IMR-90 (cell line): ENCODE data around the gene KCNQ1. TPM values are rescaled to one million over a fixed set of nuclear protein-coding genes. Genes with fewer than 3 reads are reported as not detected.

Source experiments
- ATAC-seq: fragments of 200-7000 bp; cut with Tn5 transposase; 2 replicates; pipeline ENCODE4 v1.9.1; 2020; ENCODE audit warnings: low read depth, mild to moderate bottlenecking, moderate library complexity
- BruUV-seq: library from RNA; stranded (reverse); fragments of 400-500 nt; replicated peaks from 2 replicates; lab custom pipeline; 2021; lab: Mats Ljungman, UMichigan
- CTCF ChIA-PET: fragments of 300-600 bp; formaldehyde crosslinking; extraction: SDS; loops from one replicate; lab custom pipeline; 2021; ENCODE audit warnings: antibody characterized with exemption; lab: Yijun Ruan, JAX
- POLR2A ChIA-PET: fragments of 300-600 bp; sonication (Branson Sonifier 250); formaldehyde crosslinking; loops from one replicate; lab custom pipeline; 2022; ENCODE audit warnings: antibody characterized with exemption; ENCODE audit not compliant: unreplicated experiment; lab: Charles Lee
- DNase-seq: peaks from one replicate; pipeline ENCODE4 v3.0.0; 2013
- H2AFZ ChIP-seq: replicated peaks from 2 replicates; pipeline ENCODE3; 2013; ENCODE audit warnings: low read length, mild to moderate bottlenecking; ENCODE audit not compliant: poor library complexity
- H2AK5ac ChIP-seq: 2 replicates; pipeline ENCODE4 v1.6.1; 2013; ENCODE audit warnings: low read depth, low read length, inconsistent platforms
- H2AK9ac ChIP-seq: replicated peaks from 2 replicates; pipeline ENCODE3; 2013; ENCODE audit warnings: mild to moderate bottlenecking, low read depth, low read length, moderate library complexity; ENCODE audit not compliant: poor library complexity
- H2BK120ac ChIP-seq: 2 replicates; pipeline ENCODE4 v1.6.1; 2013; ENCODE audit warnings: low read depth, low read length, inconsistent platforms
- H2BK15ac ChIP-seq: 3 replicates; pipeline ENCODE4 v1.6.1; 2013; ENCODE audit warnings: low read depth, low read length, inconsistent platforms
- H2BK20ac ChIP-seq: 2 replicates; pipeline ENCODE4 v1.6.1; 2013; ENCODE audit warnings: low read depth, mild to moderate bottlenecking, inconsistent platforms, low read length, moderate library complexity
- H2BK5ac ChIP-seq: 2 replicates; pipeline ENCODE4 v1.6.1; 2013; ENCODE audit warnings: mild to moderate bottlenecking, low read depth, low read length, inconsistent platforms; ENCODE audit not compliant: poor library complexity, severe bottlenecking
- H3K14ac ChIP-seq: replicated peaks from 2 replicates; pipeline ENCODE4 v1.6.1; 2013; ENCODE audit warnings: low read depth, low read length, inconsistent platforms
- H3K18ac ChIP-seq: 2 replicates; pipeline ENCODE4 v1.6.1; 2013; ENCODE audit warnings: low read depth, low read length, control low read depth
- H3K23ac ChIP-seq: 2 replicates; pipeline ENCODE4 v1.6.1; 2013; ENCODE audit warnings: low read depth, low read length, inconsistent platforms
- H3K27ac ChIP-seq: 2 replicates; pipeline ENCODE4 v1.5.1; 2013; ENCODE audit warnings: mild to moderate bottlenecking, control low read depth, low read length; ENCODE audit not compliant: insufficient read depth
- H3K27me3 ChIP-seq: 2 replicates; pipeline ENCODE4 v1.6.1; 2013; ENCODE audit warnings: low read length; ENCODE audit not compliant: control insufficient read depth, insufficient read depth
- H3K36me3 ChIP-seq: 2 replicates; pipeline ENCODE4 v1.6.1; 2013; ENCODE audit warnings: low read length, mixed read lengths; ENCODE audit not compliant: control insufficient read depth, insufficient read depth
- H3K4ac ChIP-seq: 2 replicates; pipeline ENCODE4 v1.6.1; 2013; ENCODE audit warnings: low read depth, low read length, inconsistent platforms
- H3K4me1 ChIP-seq: 2 replicates; pipeline ENCODE4 v1.6.1; 2013; ENCODE audit warnings: low read length, mixed read lengths; ENCODE audit not compliant: control insufficient read depth, insufficient read depth
- H3K4me2 ChIP-seq: 2 replicates; pipeline ENCODE4 v1.6.1; 2013; ENCODE audit warnings: low read depth, mild to moderate bottlenecking, control low read depth, low read length, moderate library complexity
- H3K4me3 ChIP-seq: 2 replicates; pipeline ENCODE4 v1.5.1; 2013; ENCODE audit warnings: low read depth, mild to moderate bottlenecking, control low read depth, low read length, moderate library complexity; ENCODE audit not compliant: insufficient read depth
- H3K56ac ChIP-seq: 2 replicates; pipeline ENCODE4 v1.6.1; 2013; ENCODE audit warnings: low read length, inconsistent platforms; ENCODE audit not compliant: insufficient read depth; ENCODE audit errors: extremely low read depth
- H3K79me1 ChIP-seq, 2 experiments: 2 replicates each; pipeline ENCODE4 v1.6.1; 2013; ENCODE audit warnings: low read length in 2 of 2, inconsistent platforms in 1 of 2, low read depth in 1 of 2
- H3K9ac ChIP-seq: 2 replicates; pipeline ENCODE4 v1.6.1; 2013; ENCODE audit warnings: low read depth, low read length, control low read depth
- H3K9me1 ChIP-seq: 2 replicates; pipeline ENCODE4 v1.6.1; 2013; ENCODE audit warnings: low read length, inconsistent platforms; ENCODE audit not compliant: insufficient read depth
- H3K9me3 ChIP-seq: 2 replicates; pipeline ENCODE4 v1.6.1; 2013; ENCODE audit warnings: low read length; ENCODE audit not compliant: control insufficient read depth, insufficient read depth
- H4K20me1 ChIP-seq: 2 replicates; pipeline ENCODE4 v1.6.1; 2013; ENCODE audit warnings: low read length, inconsistent platforms; ENCODE audit not compliant: insufficient read depth
- H4K5ac ChIP-seq: 2 replicates; pipeline ENCODE4 v1.6.1; 2013; ENCODE audit warnings: mild to moderate bottlenecking, low read depth, low read length, control low read depth
- H4K8ac ChIP-seq, 2 experiments: 2 replicates each; pipeline ENCODE4 v1.6.1; 2013; ENCODE audit warnings: low read depth in 2 of 2, low read length in 2 of 2, control low read depth in 1 of 2, inconsistent platforms in 1 of 2
- H4K91ac ChIP-seq: 2 replicates; pipeline ENCODE4 v1.6.1; 2013; ENCODE audit warnings: low read depth, low read length, inconsistent platforms; ENCODE audit not compliant: insufficient read depth
- BHLHE40 ChIP-seq: fragments of 150-350 bp; IDR thresholded peaks from 2 replicates; pipeline ENCODE4 v1.6.1; 2016; ENCODE audit warnings: mild to moderate bottlenecking, low read depth, low read length
- CHD1 ChIP-seq: IDR thresholded peaks from 2 replicates; pipeline ENCODE4 v1.6.1; 2012; ENCODE audit warnings: low read depth, low read length, improper control_type of control experiment
- CTCF ChIP-seq: conservative IDR thresholded peaks from 2 replicates; pipeline ENCODE4 v1.5.1; 2012; ENCODE audit warnings: mild to moderate bottlenecking, low read depth, low read length, improper control_type of control experiment
- ELK1 ChIP-seq: fragments of 150-350 bp; IDR thresholded peaks from 2 replicates; pipeline ENCODE4 v1.6.1; 2016; ENCODE audit warnings: low read depth, mild to moderate bottlenecking, low read length, moderate library complexity, borderline replicate concordance
- FOS ChIP-seq: fragments of 150-350 bp; IDR thresholded peaks from 2 replicates; pipeline ENCODE4 v1.6.1; 2016; ENCODE audit warnings: low read depth, low read length
- MAFK ChIP-seq: IDR thresholded peaks from 2 replicates; pipeline ENCODE4 v1.6.1; 2012; ENCODE audit warnings: low read depth, low read length, improper control_type of control experiment
- NFE2L2 ChIP-seq: fragments of 150-350 bp; IDR thresholded peaks from 2 replicates; pipeline ENCODE4 v1.6.1; 2016; ENCODE audit warnings: low read depth, mild to moderate bottlenecking, low read length
- POLR2A ChIP-seq: IDR thresholded peaks from 2 replicates; pipeline ENCODE4 v1.6.1; 2012; ENCODE audit warnings: mild to moderate bottlenecking, low read depth, low read length
- RFX5 ChIP-seq: IDR thresholded peaks from 2 replicates; pipeline ENCODE4 v1.8.0; 2012; ENCODE audit warnings: low read depth, mild to moderate bottlenecking, low read length, moderate library complexity
- SMC3 ChIP-seq: fragments of 150-350 bp; IDR thresholded peaks from 2 replicates; pipeline ENCODE4 v1.6.1; 2016; ENCODE audit warnings: low read depth, mild to moderate bottlenecking, antibody characterized with exemption, low read length, moderate library complexity
- USF2 ChIP-seq: fragments of 150-350 bp; IDR thresholded peaks from 2 replicates; pipeline ENCODE4 v1.6.1; 2017; ENCODE audit warnings: mild to moderate bottlenecking, antibody characterized with exemption, low read length, low read depth
- WGBS, 2 experiments: methylation state at CpG; one replicate each; pipeline versions ENCODE4 v1.1.5 to v1.1.7; 2013; ENCODE audit warnings: missing lambda C conversion rate in 2 of 2; ENCODE audit not compliant: insufficient read length in 1 of 2; ENCODE audit errors: extremely low coverage in 2 of 2; 5-methylcytosine and 5-hydroxymethylcytosine counted together
- dilution Hi-C: fragments of 300-500 bp; cut with HindIII; formaldehyde crosslinking; loops from one replicate; pipeline ENCODE4 v1.14.3; 2018; ENCODE audit warnings: low sequenced_read_pairs; ENCODE audit not compliant: unreplicated experiment
- in situ Hi-C: fragments of 300-500 bp; cut with MboI; formaldehyde crosslinking; loops from 3 replicates; pipeline ENCODE4 v1.14.3; 2019; ENCODE audit warnings: low sequenced_read_pairs, inconsistent platforms, mixed read lengths
- intact Hi-C: fragments of 100-400 bp; cut with micrococcal nuclease; formaldehyde crosslinking; loops from 2 replicates; pipeline ENCODE4 v1.10.0; 2022
- polyA plus RNA-seq, 3 experiments: library from polyadenylated mRNA; depleted of rRNA; stranded (reverse); fragments of >200 nt; gene quantifications; 2 replicates each; pipeline ENCODE4 v1.2.3, GENCODE V29; 2012; ENCODE audit warnings: low replicate concordance in 1 of 3
- total RNA-seq: library from RNA; depleted of rRNA; stranded (reverse); fragments of >200 nt; gene quantifications from 2 replicates; pipeline ENCODE4 v1.2.3, GENCODE V29; 2012

KCNQ1 gene
- total and polyA plus RNA-seq, 2 of the 4 experiments (the other 2 are of a cell fraction), result 0.07 TPM; not detected in 1

GRCh38 chr11:2700415-2701211 is 255.8 kb downstream of the KCNQ1 start:
- intact Hi-C loops (loop anchor here (1.0 kb wide), 1 partner anchor 125 kb away; no protein-coding TSS in a partner anchor), in situ Hi-C loops (no loop called here), dilution Hi-C loops (no loop called here)
- Histone ChIP-seq H3K18ac (peak overlapping the region; percentile 48; the same call in 1 of the 2 replicates), H4K91ac (peak overlapping the region; percentile 92), H3K14ac (peak overlapping the region; percentile 95), H4K5ac (peak overlapping the region; percentile 82), H3K4me1 (peaks cover 3% of the 10 kb centered on the region), H3K9me3 (no peaks in the 10 kb centered on the region; the same call in 1 of the 2 replicates), H2AK9ac (peak overlapping the region; percentile 99), H4K20me1 (peaks cover 34% of the 10 kb centered on the region), H3K9me1 (no peaks in the 10 kb centered on the region), H3K27ac (peak overlapping the region; percentile 83), H3K9ac (peak overlapping the region; percentile 73), H3K23ac (peak overlapping the region; percentile 42; the same call in 1 of the 2 replicates), H3K4me3 (peak overlapping the region; percentile 57), H3K4me2 (peak overlapping the region; percentile 77), H2AFZ (peak overlapping the region; percentile 95), H3K79me1 (peaks cover 0 to 11% of the 10 kb centered on the region in 2 experiments; a peak in 2 of 4 replicates), H3K27me3 (peaks cover 4% of the 10 kb centered on the region; the same call in 1 of the 2 replicates), H2AK5ac (peak overlapping the region; percentile 90), H2BK15ac (no peak overlapping the region), H2BK20ac (no peak overlapping the region), H3K56ac (peak overlapping the region; percentile 46; the same call in 1 of the 2 replicates), H3K4ac (peak overlapping the region; percentile 90), H3K36me3 (0 out of 2 replicates have a peak, but pooled peaks cover 1% of the 10 kb centered on the region), H2BK120ac (peak overlapping the region; percentile 73), H4K8ac (peak overlapping the region; percentile 60 to 93; a peak in 3 of 4 replicates), H2BK5ac (peak overlapping the region; percentile 93)
- ChIA-PET CTCF (no interaction called here), POLR2A (interaction anchor here (0.6 kb wide), 1 partner anchor 105 kb away, joined by 3 read pairs; no protein-coding TSS in a partner anchor)
- BruUV-seq, result no TSS peak
- peak; percentile 42 for ATAC-seq
- 34% methylated on average over 5 of the region's 52 CpGs; no CpG with 5 or more reads in 1 of the 2 experiments for WGBS, 2 experiments
- DNase-seq, result no peak
- TF ChIP-seq POLR2A (no peak), RFX5 (no peak), BHLHE40 (no peak), USF2 (no peak), FOS (no peak), NFE2L2 (no peak), CTCF (no peak), MAFK (no peak), SMC3 (no peak), ELK1 (no peak), CHD1 (no peak)
